ENCODE data around the gene KIAA1671.

KIAA1671 gene

DNA sequence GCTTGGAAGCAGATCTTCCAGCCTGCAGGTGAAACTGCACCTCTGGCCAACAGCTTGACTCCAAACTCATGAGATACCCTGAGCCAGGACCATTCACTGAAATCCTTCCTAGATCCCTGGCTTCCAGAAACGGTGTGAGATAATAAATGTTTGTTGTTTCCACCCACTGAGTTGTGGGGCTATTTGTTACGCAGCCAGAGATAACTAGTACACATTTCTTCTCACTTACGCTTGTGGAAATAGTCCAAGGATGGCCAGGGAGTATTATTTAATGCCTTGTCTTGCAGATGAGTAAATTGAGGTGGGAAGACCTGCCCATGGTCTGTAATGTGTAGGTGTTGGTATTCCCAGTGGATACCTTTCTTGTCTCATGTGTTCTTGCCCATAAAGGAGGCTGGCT is 171.2 kb downstream of the KIAA1671 start:
- TF ChIP-seq, protein P1, sequence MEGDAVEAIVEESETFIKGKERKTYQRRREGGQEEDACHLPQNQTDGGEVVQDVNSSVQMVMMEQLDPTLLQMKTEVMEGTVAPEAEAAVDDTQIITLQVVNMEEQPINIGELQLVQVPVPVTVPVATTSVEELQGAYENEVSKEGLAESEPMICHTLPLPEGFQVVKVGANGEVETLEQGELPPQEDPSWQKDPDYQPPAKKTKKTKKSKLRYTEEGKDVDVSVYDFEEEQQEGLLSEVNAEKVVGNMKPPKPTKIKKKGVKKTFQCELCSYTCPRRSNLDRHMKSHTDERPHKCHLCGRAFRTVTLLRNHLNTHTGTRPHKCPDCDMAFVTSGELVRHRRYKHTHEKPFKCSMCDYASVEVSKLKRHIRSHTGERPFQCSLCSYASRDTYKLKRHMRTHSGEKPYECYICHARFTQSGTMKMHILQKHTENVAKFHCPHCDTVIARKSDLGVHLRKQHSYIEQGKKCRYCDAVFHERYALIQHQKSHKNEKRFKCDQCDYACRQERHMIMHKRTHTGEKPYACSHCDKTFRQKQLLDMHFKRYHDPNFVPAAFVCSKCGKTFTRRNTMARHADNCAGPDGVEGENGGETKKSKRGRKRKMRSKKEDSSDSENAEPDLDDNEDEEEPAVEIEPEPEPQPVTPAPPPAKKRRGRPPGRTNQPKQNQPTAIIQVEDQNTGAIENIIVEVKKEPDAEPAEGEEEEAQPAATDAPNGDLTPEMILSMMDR (IDR thresholded peaks at IDR 0.05; ENCODE audit: insufficient read depth, low read depth, low read length, missing control alignments): no peak
- no peak for DNase-seq (ENCODE audit: low read depth)
- H3K4me3 ChIP-seq (ENCODE audit: low read depth, low read length): no peak overlapping the region

DNA sequence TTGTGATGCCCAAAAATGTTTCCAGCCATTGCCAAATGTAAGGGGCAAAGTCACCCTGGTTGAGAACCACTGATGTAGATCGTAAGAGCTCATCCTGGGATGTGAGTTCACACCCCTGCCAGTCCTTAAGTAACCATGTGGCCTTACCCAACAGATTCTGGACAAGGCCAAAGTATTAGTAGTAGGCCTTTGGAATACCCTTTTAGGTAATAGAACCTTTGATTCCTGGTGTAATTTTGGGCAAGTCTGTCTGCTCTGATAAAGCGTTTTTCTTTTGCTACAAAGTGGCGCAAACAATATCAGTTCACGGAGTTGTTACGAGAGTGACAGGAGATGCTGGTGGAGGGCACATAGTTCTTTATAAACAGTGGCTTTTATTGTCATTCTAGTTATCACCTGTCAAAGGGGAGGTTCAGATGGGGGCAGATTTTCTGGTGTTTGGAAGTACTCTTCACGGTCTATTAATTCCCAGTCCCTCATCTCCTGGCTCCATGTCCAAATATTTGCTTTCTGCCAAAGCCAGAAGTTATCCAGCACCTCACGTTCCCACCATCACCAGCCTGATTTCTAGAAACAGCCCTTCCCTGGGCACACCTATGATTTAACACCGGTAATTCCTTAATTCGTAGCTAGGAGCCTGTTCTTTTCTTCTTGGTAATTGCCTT is 173.3 kb downstream of the KIAA1671 start:
- DNase-seq (ENCODE audit: low read depth): no peak
- H3K4me3 ChIP-seq (ENCODE audit: low read depth, low read length): no peak overlapping the region
- TF ChIP-seq, protein P1 (IDR thresholded peaks at IDR 0.05; ENCODE audit: insufficient read depth, low read depth, low read length, missing control alignments): no peak

DNA sequence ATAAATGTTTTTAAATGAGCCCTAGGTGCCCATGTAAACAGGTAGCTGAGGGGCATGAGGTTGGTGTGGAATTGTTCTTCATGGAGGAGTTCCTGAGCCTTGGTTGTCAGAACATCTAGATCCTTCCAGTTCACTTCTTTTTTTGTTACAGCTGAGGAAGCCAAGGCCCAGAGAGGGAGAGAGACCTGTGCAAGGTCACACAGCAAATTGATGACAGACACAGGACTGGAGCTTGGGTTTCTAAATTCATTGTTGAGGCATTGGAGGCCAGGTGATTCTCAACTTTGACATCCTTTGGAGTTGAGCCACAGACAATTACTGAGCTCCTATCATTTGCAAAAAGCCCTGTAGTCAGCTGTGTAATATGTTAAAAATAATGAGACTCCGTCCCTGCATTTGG is 174.0 kb downstream of the KIAA1671 start:
- TF ChIP-seq, protein P1 (IDR thresholded peaks at IDR 0.05; ENCODE audit: insufficient read depth, low read depth, low read length, missing control alignments): no peak
- no peak for DNase-seq (ENCODE audit: low read depth)
- no peak overlapping the region for H3K4me3 ChIP-seq (ENCODE audit: low read depth, low read length)

DNA sequence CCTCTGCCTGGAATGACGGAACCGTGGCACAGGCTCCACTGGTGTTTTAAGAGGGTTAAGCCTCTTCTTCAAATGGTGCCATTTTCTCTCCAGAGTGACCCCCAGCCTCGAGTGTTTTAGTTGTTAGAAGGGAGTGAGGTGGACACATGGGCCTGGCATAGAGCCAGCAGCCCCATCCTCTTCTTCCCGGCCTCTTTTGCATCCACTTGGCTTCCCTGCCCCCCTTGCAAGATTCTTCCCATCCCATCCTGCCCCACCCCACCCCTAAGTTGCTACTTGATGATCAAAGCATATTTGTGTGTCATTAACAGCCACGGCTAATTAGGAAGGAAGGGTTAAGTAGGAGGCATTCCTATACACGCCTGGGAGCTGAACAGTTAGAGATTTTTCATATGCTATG is 174.8 kb downstream of the KIAA1671 start:
- TF ChIP-seq, protein P1 (IDR thresholded peaks at IDR 0.05; ENCODE audit: insufficient read depth, low read depth, low read length, missing control alignments): no peak
- no peak for DNase-seq (ENCODE audit: low read depth)
- no peak overlapping the region for H3K4me3 ChIP-seq (ENCODE audit: low read depth, low read length)

DNA sequence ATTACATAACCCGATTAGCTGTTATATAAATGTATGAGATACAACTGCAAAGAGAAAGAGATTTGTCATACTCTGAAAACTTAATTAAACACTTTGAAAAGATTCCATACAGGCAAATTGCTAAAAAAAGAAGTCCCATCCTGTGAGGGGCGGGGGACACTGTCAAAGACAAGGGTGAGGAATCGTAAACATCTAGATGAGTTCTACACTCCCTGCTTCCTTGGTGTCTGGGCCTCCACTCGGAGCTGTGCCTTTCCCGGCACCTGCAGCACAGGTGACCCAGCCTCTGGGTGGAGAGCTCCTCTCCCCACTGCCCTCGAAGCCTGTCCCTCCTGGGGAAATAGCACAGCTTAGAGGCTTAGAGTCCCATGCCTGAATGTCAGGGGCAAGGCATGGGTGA is 177.9 kb downstream of the KIAA1671 start:
- DNase-seq (ENCODE audit: low read depth): no peak
- H3K4me3 ChIP-seq (ENCODE audit: low read depth, low read length): no peak overlapping the region
- TF ChIP-seq, protein P1 (IDR thresholded peaks at IDR 0.05; ENCODE audit: insufficient read depth, low read depth, low read length, missing control alignments): no peak

DNA sequence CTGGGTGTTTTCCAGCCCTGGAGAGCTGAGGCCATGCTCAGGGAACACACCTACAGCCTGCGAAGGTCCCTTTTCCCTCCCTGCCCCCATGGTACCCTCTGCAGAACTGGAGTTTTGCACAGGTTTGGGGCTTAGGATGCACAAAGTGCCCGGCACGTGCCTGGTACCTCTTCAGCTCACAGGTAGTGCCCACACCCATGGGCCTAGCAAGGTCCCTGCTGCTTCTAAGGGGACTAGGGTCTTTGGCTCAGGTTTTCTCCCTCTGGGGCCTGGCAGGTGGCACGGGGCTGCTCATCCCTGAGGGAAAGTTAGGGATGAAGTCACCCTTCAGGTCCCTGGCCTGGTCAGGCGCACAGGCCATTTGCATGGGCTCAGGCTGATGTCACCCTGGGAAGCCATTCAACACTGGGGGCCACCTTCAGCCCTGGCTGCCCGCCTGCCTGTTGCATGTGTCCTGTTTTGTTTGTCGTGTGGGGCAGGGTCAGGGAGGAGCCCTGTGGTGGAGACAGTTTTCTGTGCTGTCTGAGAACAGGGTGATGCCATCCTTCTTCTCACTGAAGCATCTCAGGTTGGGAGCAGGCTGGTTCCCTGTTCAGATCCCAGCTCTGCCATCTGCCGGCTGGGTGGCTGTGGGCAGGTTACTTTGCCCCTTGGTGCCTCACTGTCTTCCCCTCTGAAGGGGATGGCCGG is 178.8 kb downstream of the KIAA1671 start:
- TF ChIP-seq, protein P1 (IDR thresholded peaks at IDR 0.05; ENCODE audit: insufficient read depth, low read depth, low read length, missing control alignments): no peak
- H3K4me3 ChIP-seq (ENCODE audit: low read depth, low read length): no peak overlapping the region
- no peak for DNase-seq (ENCODE audit: low read depth)

Measured in GM12865 (cell line).